SK-N-SH treated with all-trans-retinoic acid at 6 μM for 48 hours (cell line): ENCODE data around the gene CST9.

Source experiments
- ATAC-seq: fragments of 200-7000 bp; cut with Tn5 transposase; 3 replicates; pipeline ENCODE4 v1.9.1; 2020; ENCODE audit warnings: mild to moderate bottlenecking, moderate library complexity
- ARNTL ChIP-seq: fragments of 450-650 bp; formaldehyde crosslinking; IDR thresholded peaks from 2 replicates; pipeline ENCODE4 v1.5.0; 2020; ENCODE audit warnings: low read depth, mild to moderate bottlenecking, moderate library complexity, borderline replicate concordance
- BACH2 ChIP-seq: fragments of 250-450 bp; sonication (Bioruptor Pico); IDR thresholded peaks from 2 replicates; pipeline ENCODE4 v1.9.0; 2021; ENCODE audit warnings: mild to moderate bottlenecking, borderline replicate concordance
- CREB5 ChIP-seq: fragments of 250-450 bp; sonication (Bioruptor Pico); IDR thresholded peaks from 2 replicates; pipeline ENCODE4 v1.5.1; 2020; ENCODE audit warnings: low read depth, mild to moderate bottlenecking, moderate library complexity
- CSDC2 ChIP-seq: fragments of 250-450 bp; sonication (Bioruptor Pico); IDR thresholded peaks from 2 replicates; pipeline ENCODE4 v1.5.0; 2020; ENCODE audit warnings: mild to moderate bottlenecking, moderate library complexity
- CSRNP3 ChIP-seq: fragments of 250-450 bp; sonication (Bioruptor Pico); IDR thresholded peaks from 2 replicates; pipeline ENCODE4 v1.5.1; 2021; ENCODE audit warnings: mild to moderate bottlenecking, moderate library complexity
- GLIS3 ChIP-seq: fragments of 250-450 bp; sonication (Bioruptor Pico); IDR thresholded peaks from 2 replicates; pipeline ENCODE4 v1.5.0; 2020; ENCODE audit warnings: mild to moderate bottlenecking, moderate library complexity
- OSR1 ChIP-seq: fragments of 250-450 bp; sonication (Bioruptor Pico); IDR thresholded peaks from 2 replicates; pipeline ENCODE4 v1.8.0; 2022; ENCODE audit warnings: moderate library complexity, mild to moderate bottlenecking, inconsistent platforms
- PATZ1 ChIP-seq: fragments of 250-450 bp; sonication (Bioruptor Pico); IDR thresholded peaks from 2 replicates; pipeline ENCODE4 v1.8.0; 2020; ENCODE audit warnings: mild to moderate bottlenecking, moderate library complexity, borderline replicate concordance
- POU6F1 ChIP-seq: fragments of 250-450 bp; sonication (Bioruptor Pico); IDR thresholded peaks from 2 replicates; pipeline ENCODE4 v1.8.0; 2021; ENCODE audit warnings: low read depth, mild to moderate bottlenecking, moderate library complexity, borderline replicate concordance
- PPARA ChIP-seq: fragments of 250-450 bp; sonication (Bioruptor Pico); IDR thresholded peaks from 2 replicates; pipeline ENCODE4 v1.5.0; 2020; ENCODE audit warnings: mild to moderate bottlenecking, borderline replicate concordance
- RARB ChIP-seq: fragments of 250-450 bp; sonication (Bioruptor Pico); IDR thresholded peaks from 2 replicates; pipeline ENCODE4 v1.8.0; 2021; ENCODE audit warnings: mild to moderate bottlenecking, moderate library complexity
- SNAI2 ChIP-seq: fragments of 250-450 bp; sonication (Bioruptor Pico); IDR thresholded peaks from 2 replicates; pipeline ENCODE4 v1.5.0; 2020; ENCODE audit warnings: mild to moderate bottlenecking, moderate library complexity
- TCF4 ChIP-seq: fragments of 250-450 bp; sonication (Bioruptor Pico); IDR thresholded peaks from 2 replicates; pipeline ENCODE4 v1.8.0; 2021; ENCODE audit warnings: mild to moderate bottlenecking, moderate library complexity, borderline replicate concordance
- TOX ChIP-seq: fragments of 250-450 bp; sonication (Bioruptor Pico); IDR thresholded peaks from 2 replicates; pipeline ENCODE4 v1.8.0; 2021; ENCODE audit warnings: mild to moderate bottlenecking, moderate library complexity, borderline replicate concordance
- TSHZ2 ChIP-seq: fragments of 250-450 bp; sonication (Bioruptor Pico); IDR thresholded peaks from 2 replicates; pipeline ENCODE4 v1.5.0; 2020; ENCODE audit warnings: mild to moderate bottlenecking, moderate library complexity
- ZC3H10 ChIP-seq: fragments of 250-450 bp; sonication (Bioruptor Pico); IDR thresholded peaks from 2 replicates; pipeline ENCODE4 v1.5.1; 2021; ENCODE audit warnings: mild to moderate bottlenecking, moderate library complexity
- ZFP3 ChIP-seq: fragments of 250-450 bp; sonication (Bioruptor Pico); IDR thresholded peaks from 2 replicates; pipeline ENCODE4 v1.5.0; 2020; ENCODE audit warnings: mild to moderate bottlenecking, moderate library complexity
- ZFP30 ChIP-seq: fragments of 450-650 bp; formaldehyde crosslinking; IDR thresholded peaks from 2 replicates; pipeline ENCODE4 v1.5.0; 2022; ENCODE audit warnings: mild to moderate bottlenecking, moderate library complexity
- ZNF565 ChIP-seq: fragments of 450-650 bp; formaldehyde crosslinking; conservative IDR thresholded peaks from 2 replicates; pipeline ENCODE4 v1.5.0; 2020; ENCODE audit warnings: low read depth, mild to moderate bottlenecking, moderate library complexity
- ZNF70 ChIP-seq: fragments of 450-650 bp; formaldehyde crosslinking; IDR thresholded peaks from 2 replicates; pipeline ENCODE4 v1.5.0; 2020; ENCODE audit warnings: mild to moderate bottlenecking, moderate library complexity
- ZNF8 ChIP-seq: fragments of 450-650 bp; formaldehyde crosslinking; IDR thresholded peaks from 2 replicates; pipeline ENCODE4 v1.5.0; 2020; ENCODE audit warnings: mild to moderate bottlenecking, moderate library complexity

CST9 gene

GRCh38 chr20:23628402-23629016, 22.8 kb upstream of the CST9 start:
- no peak for ATAC-seq

GRCh38 chr20:23627501-23627900, 21.8 kb upstream of the CST9 start:
- TF ChIP-seq OSR1 (CRISPR knock-in tag) (no peak), BACH2 (CRISPR knock-in tag) (no peak), RARB (CRISPR knock-in tag) (no peak), ZC3H10 (no peak), POU6F1 (CRISPR knock-in tag) (no peak), ZFP3 (CRISPR knock-in tag) (no peak), ZNF70 (no peak), TSHZ2 (no peak), CREB5 (CRISPR knock-in tag) (no peak), PPARA (no peak), TCF4 (CRISPR knock-in tag) (no peak), ZFP30 (CRISPR knock-in tag) (no peak), PATZ1 (CRISPR knock-in tag) (no peak), CSDC2 (CRISPR knock-in tag) (no peak), GLIS3 (CRISPR knock-in tag) (no peak), ZNF565 (CRISPR knock-in tag) (no peak), SNAI2 (CRISPR knock-in tag) (no peak), CSRNP3 (CRISPR knock-in tag) (no peak)

More at GRCh38 chr20:23628402-23629016, 22.8 kb upstream of the CST9 start:
- TF ChIP-seq CSDC2 (CRISPR knock-in tag) (no peak), TCF4 (CRISPR knock-in tag) (no peak), ZC3H10 (no peak), PPARA (no peak), SNAI2 (CRISPR knock-in tag) (no peak), ZFP3 (CRISPR knock-in tag) (no peak), CSRNP3 (CRISPR knock-in tag) (no peak), BACH2 (CRISPR knock-in tag) (no peak), ARNTL (CRISPR knock-in tag) (no peak), RARB (CRISPR knock-in tag) (no peak), ZNF8 (no peak), GLIS3 (CRISPR knock-in tag) (no peak), TOX (CRISPR knock-in tag) (no peak)
- TF ChIP-seq, all 23 proteins: peak for 0

More at GRCh38 chr20:23627501-23627900, 21.8 kb upstream of the CST9 start:
- ATAC-seq, result no peak
